HG02623 (cell line): Measurements from ENCODE around the gene SPATA18.

Experiments used
- ATAC-seq: cut with Tn5 transposase; IDR thresholded peaks from one replicate; pipeline ENCODE4 v1.9.1; 2021; ENCODE audit warnings: moderate library complexity; ENCODE audit not compliant: unreplicated experiment

Gene SPATA18

GRCh38 chr4:52051213-52051614, at the start of gene SPATA18:
TSS of gene SPATA18 (plus strand) at chr4:52051304. CDS start at chr4:52051705, 401 bp downstream.
- peak; percentile 34 for ATAC-seq

- no peak for ATAC-seq
Observed at GRCh38 chr4:52001616-52002015, 49.5 kb upstream of the SPATA18 start.

GRCh38 chr4:52004414-52004813, 46.7 kb upstream of the SPATA18 start:
- no peak for ATAC-seq

- no peak for ATAC-seq
Observed at GRCh38 chr4:52005604-52006273, 45.4 kb upstream of the SPATA18 start.

- no peak for ATAC-seq
Observed at GRCh38 chr4:52006887-52007286, 44.2 kb upstream of the SPATA18 start.

GRCh38 chr4:52010986-52011385, 40.1 kb upstream of the SPATA18 start:
- no peak for ATAC-seq

GRCh38 chr4:52012651-52013050, 38.5 kb upstream of the SPATA18 start:
- no peak for ATAC-seq

- no peak for ATAC-seq
Observed at GRCh38 chr4:52014903-52015302, 36.2 kb upstream of the SPATA18 start.

- no peak for ATAC-seq
Observed at GRCh38 chr4:52015366-52015765, 35.7 kb upstream of the SPATA18 start.

GRCh38 chr4:52016981-52017380, 34.1 kb upstream of the SPATA18 start:
- ATAC-seq, result no peak

GRCh38 chr4:52017814-52018213, 33.3 kb upstream of the SPATA18 start:
- no peak for ATAC-seq

GRCh38 chr4:52019936-52020657, 31.0 kb upstream of the SPATA18 start, which contains the start of gene LRRC66:
TSS of gene LRRC66 (minus strand) at chr4:52020363. CDS start at chr4:52017613, 2,750 bp downstream.
- no peak for ATAC-seq

GRCh38 chr4:52028970-52029369, 22.1 kb upstream of the SPATA18 start:
- ATAC-seq, result no peak

- no peak for ATAC-seq
Observed at GRCh38 chr4:52032005-52032404, 19.1 kb upstream of the SPATA18 start.

GRCh38 chr4:52035190-52035589, 15.9 kb upstream of the SPATA18 start:
- ATAC-seq, result no peak

- no peak for ATAC-seq
Observed at GRCh38 chr4:52036886-52037530, 14.1 kb upstream of the SPATA18 start.

- peak; percentile 56 for ATAC-seq
Observed at GRCh38 chr4:52037689-52038102, 13.4 kb upstream of the SPATA18 start.

GRCh38 chr4:52038103-52038912, 12.8 kb upstream of the SPATA18 start, which contains the start of gene SGCB:
TSS of gene SGCB (minus strand) at chr4:52038299. CDS start at chr4:52038259, 40 bp downstream.
- ATAC-seq, result peak; percentile 92

- no peak for ATAC-seq
Observed at GRCh38 chr4:52045028-52045427, 6.1 kb upstream of the SPATA18 start.

- no peak for ATAC-seq
Observed at GRCh38 chr4:52049266-52049665, 1.8 kb upstream of the SPATA18 start.
